Right renal cortex interstitium (tissue), 3 donors: Measurements from ENCODE around the gene KATNBL1. TPM values are rescaled to one million over a fixed set of nuclear protein-coding genes. Genes with fewer than 3 reads are reported as not detected.

ENCODE experiments used
- DNase-seq, 3 donors: peaks; one replicate each; pipeline ENCODE4 v3.0.0-alpha.2; 2013; ENCODE audit warnings: low read depth in 3 of 3, low spot score in 2 of 3
- polyA plus RNA-seq, 3 donors: library from polyadenylated mRNA; unstranded; fragments of 120-200 nt; gene quantifications; one replicate each; pipeline ENCODE4 v1.2.1, GENCODE V29; 2013; ENCODE audit not compliant: insufficient read length in 3 of 3

KATNBL1 gene, protein sequence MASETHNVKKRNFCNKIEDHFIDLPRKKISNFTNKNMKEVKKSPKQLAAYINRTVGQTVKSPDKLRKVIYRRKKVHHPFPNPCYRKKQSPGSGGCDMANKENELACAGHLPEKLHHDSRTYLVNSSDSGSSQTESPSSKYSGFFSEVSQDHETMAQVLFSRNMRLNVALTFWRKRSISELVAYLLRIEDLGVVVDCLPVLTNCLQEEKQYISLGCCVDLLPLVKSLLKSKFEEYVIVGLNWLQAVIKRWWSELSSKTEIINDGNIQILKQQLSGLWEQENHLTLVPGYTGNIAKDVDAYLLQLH
- polyA plus RNA-seq = 10 to 100 TPM; 46.1 to 51.0 (median 46.2) TPM

DNA sequence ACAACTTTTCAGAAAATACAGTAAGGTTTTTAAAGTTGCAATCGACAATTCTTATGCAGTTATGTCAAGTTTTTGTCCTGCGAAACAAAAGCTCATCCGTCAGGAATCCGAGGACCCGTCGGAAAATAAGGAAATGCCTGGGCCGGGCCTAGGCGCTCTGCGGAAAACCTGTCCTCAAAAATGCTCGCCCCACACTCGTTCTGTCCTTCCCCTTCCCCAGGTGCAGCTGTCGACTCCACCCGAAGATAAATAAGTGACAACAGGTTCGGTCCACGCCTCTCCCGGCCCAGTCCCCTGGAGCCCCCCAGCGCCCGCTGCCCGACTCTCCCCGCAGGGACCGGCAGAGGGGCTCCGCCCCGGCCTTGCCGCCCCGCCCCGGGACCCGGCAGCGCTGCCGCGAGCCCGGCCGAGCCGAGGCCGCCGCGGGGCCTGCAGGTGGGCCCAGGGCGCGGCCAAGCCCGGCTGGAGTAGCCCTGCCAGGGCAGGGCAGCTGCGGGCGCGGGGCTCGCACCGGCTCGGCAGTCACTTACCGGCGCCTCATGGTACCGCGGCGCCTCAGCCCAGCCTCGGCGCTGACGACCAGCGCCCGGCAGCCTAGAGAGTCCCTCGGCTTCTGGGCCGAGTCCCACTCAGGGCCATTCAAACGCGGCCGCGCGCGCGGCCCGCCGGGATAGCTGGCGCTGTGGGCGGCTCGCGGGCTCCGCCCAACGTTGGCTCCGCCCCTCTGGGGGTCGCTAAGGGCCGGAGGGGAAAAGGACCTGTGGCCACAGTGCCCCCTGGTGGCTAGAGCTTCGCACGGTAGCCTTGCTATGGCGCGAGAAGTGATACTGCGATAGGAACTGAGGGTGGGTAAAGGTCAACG is at the start of gene KATNBL1:
KATNBL1 (minus strand) TSS at position 676 of the 862 bp plus-strand sequence. CDS start 46,420 bp downstream, outside the sequence.
- peak; percentile 86 to 94 (median 93) for DNase-seq

DNA sequence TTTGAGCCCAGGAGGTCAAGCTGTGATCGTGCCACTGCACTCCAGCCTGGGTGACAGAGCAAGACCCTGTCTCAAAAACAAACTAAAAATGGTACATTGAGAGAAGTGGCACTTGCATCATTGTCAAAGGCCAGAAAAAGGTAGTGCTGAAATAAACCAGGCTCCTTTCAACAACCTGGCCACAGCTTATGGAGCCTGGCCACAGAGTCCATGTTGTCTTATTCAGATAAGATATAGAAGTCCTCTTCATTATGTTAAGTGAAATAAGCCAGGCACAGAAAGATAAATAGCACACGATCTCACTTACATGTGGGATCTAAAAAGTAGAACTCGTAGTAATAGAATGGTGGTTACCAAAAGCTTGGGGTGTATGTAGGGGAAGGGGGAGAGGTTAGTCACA is 49.7 kb upstream of the KATNBL1 start:
- no peak for DNase-seq

DNA sequence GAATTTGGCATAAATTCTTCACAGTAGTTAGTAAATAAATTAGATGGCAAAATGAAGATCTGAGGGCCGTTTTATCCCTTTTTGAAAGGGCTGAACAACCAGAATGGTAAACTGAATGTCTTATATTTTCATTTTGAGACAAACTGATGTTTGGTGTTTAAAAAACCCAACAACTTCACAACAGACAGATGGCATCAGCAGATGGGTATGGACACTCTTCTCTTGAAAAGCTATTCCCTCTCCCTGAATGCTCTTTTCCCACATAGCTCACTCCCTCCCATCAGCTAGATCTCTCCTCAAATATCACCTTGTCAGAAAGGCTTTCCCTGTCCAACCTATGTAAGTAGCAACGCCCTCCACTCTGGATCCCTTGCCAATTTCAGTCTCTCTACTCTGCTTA is 48.3 kb upstream of the KATNBL1 start:
- no peak for DNase-seq

DNA sequence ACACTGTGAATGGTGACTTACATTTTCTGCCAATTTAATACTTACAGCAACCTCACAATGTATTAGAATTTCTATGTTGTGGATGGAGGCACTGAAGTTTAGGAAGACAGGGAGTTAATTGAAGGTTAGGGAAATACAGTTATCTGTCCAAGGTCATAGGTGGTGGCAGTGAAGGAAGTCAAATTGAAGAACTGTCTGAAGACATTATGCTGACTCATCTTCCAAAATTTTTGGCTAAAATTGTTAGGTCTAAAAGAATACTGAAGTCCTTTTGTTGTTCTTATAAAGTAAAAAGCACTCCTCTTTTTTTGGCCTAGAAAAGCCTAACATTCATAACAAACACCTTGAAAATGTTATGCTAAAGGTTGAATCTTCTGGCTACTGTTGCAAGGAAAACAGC is 42.6 kb upstream of the KATNBL1 start:
- no peak for DNase-seq

DNA sequence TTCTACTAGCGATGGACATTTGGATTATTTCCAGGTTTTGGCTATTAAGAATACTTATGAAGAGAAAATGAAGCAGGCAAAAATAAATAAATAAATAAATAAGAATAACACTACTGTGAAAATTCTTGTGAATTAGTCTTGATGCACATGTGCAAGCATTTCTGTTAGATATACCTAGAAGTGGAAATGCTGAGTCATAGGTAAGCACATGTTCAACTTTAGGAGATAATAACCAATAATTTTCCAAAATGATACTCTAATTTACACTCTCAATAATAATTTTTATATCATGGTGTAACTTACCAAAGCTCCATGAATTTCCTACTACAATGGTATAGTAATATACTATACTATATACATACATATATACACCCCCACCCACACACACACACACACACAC is 38.3 kb upstream of the KATNBL1 start:
- DNase-seq = no peak

DNA sequence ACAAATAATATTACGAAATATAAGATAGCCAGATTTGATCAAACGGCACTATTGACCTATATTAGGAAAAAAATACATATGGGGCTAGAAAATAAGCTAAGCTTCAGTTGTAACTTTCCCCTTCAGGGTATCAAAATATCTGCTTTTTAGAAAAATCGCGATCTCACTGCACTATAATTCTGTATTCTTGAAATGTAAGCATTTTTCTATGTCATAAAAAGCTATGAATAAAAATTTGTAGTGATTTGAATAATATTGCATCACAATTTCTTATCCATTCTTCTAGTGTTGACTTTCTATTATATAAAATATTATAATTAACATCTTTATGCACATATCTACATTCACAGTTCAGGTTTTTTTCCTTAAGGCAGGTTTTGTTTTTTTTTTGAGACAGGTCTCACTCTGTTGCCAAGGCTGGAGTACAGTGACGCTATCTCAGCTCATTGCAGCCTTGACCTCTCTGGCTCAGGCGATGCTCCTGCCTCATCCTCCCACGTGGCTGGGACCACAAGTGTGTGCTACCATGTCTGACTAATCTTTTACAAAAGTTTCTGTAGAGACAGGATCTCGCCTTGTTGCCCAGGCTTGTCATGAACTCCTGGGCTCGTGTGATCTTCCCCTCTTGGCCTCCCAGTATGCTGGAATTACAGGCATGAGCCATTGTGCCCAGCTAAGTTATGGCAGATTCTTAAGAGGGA is 36.5 kb upstream of the KATNBL1 start:
- DNase-seq = no peak

DNA sequence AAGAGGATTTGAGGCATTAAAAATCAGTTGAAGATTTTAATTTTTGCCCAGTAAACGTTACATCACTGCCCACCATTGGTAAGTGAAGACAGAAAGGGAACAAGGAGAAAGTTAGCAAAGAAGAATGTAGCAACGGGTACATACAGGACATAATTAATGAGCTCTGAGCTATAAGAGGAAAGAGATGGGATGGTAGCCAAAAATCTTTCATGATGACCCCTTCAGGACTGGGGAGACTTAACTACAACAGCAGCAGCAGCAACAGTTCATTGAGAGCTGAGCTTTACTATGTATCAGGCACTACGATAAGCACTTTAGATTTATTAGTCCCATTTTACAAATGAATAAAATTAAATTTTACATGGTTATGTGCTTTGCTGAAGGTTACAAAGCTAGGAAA is 33.3 kb upstream of the KATNBL1 start:
- no peak for DNase-seq

DNA sequence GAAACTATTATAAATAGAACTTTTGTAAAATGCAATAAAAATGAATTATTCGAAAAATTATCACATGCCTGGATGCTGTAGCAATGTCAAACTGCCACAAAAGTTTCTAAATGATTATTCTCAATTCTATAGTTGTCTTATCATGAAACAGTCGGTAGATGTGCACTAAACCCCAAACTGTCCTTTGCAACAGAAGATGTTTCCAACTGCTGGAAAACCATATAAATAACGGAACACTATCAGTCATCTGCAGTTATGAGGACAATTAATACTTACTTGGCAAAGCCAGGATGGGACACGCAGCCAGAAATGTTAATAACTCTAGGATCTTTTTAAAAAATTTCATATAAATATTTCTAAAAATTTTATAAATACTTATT is 32.4 kb upstream of the KATNBL1 start:
- DNase-seq = no peak

GRCh38 chr15:34241376-34242330 is 31.8 kb upstream of the KATNBL1 start:
- DNase-seq = peak in 1 of 3 donors; percentile 15

DNA sequence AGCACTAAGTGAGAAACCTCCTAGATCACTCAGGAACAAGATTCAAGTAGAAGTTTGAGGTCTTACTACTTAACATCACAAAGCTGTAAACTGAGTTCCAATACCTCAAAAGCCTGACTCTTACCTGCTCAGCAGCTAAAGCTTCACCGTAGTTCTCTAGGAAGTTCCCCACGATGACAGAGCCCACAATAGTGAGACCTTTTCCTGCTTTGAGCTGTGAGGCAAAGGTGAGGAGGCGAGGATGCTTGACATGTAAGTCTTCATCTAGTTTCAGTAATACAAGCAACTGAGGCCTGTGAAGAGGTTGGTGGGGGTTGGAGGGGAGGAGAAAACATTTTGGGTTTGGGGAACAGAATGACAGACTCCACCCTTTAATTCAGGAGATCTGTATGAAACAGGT is 30.6 kb upstream of the KATNBL1 start:
- no peak for DNase-seq

DNA sequence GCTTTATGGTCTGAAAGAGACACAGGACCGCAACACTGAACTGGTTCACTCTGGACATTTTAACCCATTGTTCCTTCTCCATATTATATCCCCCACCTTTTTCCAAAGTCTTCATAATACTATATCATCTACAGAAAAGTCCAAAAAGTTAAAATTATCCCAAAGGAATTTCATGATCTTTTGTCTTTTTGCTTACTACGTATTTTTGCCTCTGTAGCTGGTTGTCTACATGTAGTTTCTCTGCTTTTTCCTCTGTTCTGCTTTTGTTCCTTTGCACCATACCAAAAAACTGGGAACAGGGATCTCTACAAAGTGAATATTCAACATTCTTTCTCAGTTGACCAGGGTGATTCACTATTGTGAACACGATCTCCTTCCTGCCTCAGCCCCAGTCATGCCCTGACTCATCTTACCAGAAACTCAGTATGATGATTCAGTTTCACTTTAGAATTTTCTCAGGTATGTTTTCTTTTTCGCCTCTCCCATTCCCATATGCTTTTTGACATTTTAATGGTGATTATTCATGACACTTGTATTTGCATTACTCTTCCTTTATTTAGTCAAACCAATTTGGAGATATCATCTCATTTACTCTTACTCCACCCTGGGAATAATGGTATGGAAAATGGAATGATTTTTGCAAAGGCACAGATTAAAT is 29.4 kb upstream of the KATNBL1 start:
- no peak for DNase-seq

DNA sequence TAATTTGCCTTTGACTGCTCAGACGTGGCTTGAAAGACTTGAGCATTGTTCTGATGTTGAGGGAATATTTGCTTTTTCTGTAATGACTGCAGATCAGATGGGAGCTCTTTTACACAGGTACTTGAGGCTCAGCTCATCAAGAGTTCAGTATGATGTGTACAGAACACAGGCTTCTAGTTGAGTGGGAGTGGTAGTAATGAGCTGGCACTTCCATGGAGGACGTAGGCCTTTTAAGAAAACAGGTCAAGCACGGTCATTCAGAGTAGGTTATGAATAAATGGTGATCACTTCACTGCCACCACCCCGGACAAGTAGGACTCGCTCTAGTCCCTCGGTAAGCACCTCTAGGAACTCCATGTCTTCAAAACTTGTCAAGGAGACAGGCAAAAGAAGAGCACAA is 23.7 kb upstream of the KATNBL1 start:
- no peak for DNase-seq

DNA sequence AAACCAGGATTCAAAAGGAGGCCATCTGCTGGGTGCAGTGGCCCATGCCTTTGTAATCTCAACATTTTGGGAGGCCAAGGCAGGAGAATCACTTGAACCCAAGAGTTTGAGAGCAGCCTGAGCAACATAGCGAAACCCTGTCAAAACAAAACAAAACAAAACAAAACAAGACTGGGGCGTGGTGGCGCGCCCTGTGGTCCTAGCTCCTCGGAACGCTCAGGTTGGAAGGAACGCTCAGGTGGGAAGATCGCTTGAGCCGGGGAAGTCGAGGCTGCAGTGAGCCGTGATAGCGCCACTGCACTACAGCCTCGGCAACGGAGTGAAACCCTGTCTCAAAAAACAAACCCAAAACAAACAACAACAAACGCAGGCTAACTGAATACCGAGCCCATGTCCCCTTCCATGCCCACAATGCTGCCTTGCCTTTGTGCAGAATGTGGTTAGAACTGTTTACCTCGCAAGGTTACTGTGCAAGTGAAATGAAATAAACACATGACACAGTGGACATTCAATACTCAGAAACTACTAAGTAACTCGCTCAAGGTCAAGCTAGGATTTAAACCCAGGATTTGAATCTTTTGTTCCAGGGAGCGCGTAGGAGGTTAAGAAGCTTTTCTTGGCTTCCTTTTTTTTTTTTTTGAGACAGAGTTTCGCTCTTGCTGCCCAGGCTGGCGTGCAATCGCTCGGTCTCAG is 14.2 kb upstream of the KATNBL1 start:
- peak in 1 of 3 donors; percentile 37 for DNase-seq

DNA sequence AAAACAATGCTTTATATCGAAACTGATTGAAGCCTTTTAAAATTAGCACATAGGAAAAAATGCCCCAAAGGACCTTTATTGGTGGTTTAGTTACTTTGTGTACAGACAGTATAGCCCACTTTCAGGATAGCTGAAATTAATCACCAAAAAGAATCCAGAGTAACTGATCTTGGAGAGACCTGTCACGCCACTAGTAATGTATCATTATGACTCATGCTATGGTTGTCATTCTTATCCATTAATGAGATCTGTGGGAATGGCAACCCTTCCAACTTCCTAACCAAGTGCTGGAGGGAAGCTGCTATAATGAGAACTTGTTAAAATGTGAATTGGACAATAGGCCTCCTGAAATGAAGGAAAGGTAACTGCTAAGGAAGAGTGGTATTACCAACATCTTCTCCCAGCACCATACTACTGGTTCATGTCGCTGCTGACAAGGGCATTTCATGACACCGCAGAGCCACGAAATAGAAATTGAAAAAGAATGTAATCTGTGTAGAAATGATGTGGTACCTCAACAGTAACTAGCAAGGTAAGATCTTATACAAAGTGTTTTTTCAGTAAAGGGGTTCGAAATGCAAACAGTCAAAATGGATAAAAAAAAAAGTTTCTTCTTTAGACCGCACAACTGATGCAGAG is 7.8 kb upstream of the KATNBL1 start:
- DNase-seq = no peak

GRCh38 chr15:34216527-34217270 is 6.8 kb upstream of the KATNBL1 start:
- no peak for DNase-seq

- no peak for DNase-seq
Observed at GRCh38 chr15:34214135-34214534, 4.2 kb upstream of the KATNBL1 start.

DNA sequence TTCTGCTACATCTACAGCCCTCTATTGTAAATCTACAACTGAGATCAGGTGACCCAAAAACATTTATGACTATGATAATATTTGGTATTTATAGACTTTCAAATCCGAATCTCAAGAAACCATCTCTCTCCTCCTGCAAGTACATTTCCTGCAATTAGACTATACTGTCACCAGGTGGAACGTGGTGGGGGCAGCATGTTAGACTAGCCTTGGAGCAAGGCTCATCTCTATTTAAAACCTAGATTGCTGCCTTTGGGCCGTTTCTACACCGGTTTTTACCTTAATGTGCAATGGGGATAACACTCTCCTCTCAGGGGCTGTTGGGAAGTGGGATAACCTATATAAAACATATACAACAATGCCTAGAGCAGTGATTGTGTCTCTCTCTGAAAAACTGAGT is 3.8 kb upstream of the KATNBL1 start:
- no peak for DNase-seq

- DNase-seq = no peak
Observed at GRCh38 chr15:34206011-34206410, 3.9 kb downstream of the KATNBL1 start.
